ENCODE data around the gene STIP1. TPM values are rescaled to one million over a fixed set of nuclear protein-coding genes. Genes with fewer than 3 reads are reported as not detected.

Gene STIP1
- total RNA-seq, 1 experiment from 2014 or later: 336 TPM

GRCh38 chr11:64211181-64211872 lies 25.4 kb downstream of the STIP1 start:
- RAD21 ChIA-PET (ENCODE audit: low non-redundant PET in 1 of 2, low total read pairs in 2 of 2, uncharacterized antibody in 2 of 2, unreplicated experiment in 2 of 2): no interaction called here
- H3K27me3 ChIP-seq (ENCODE audit: insufficient read depth, low read length): no peaks in the 10 kb centered on the region
- ATAC-seq (no peak), DNase-seq (ENCODE audit: low read depth, low spot score) (no peak)
- H3K4me2 ChIP-seq (ENCODE audit: low read length): no peak overlapping the region
- H3K9me2 ChIP-seq (ENCODE audit: insufficient read depth): no peaks in the 10 kb centered on the region
- no peak for TF ChIP-seq POLR2A (IDR thresholded peaks at IDR 0.05; ENCODE audit: borderline replicate concordance, extremely low read depth, insufficient read depth, insufficient read length)
- no peak for TF ChIP-seq TCF7L2 (IDR thresholded peaks at IDR 0.05; ENCODE audit: borderline replicate concordance, extremely low read depth, insufficient read depth, insufficient read length)
- TF ChIP-seq, protein P1, sequence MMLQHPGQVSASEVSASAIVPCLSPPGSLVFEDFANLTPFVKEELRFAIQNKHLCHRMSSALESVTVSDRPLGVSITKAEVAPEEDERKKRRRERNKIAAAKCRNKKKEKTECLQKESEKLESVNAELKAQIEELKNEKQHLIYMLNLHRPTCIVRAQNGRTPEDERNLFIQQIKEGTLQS (IDR thresholded peaks at IDR 0.05): no peak
- no peak for TF ChIP-seq JUND (IDR thresholded peaks at IDR 0.05)
- TF ChIP-seq, protein P2, sequence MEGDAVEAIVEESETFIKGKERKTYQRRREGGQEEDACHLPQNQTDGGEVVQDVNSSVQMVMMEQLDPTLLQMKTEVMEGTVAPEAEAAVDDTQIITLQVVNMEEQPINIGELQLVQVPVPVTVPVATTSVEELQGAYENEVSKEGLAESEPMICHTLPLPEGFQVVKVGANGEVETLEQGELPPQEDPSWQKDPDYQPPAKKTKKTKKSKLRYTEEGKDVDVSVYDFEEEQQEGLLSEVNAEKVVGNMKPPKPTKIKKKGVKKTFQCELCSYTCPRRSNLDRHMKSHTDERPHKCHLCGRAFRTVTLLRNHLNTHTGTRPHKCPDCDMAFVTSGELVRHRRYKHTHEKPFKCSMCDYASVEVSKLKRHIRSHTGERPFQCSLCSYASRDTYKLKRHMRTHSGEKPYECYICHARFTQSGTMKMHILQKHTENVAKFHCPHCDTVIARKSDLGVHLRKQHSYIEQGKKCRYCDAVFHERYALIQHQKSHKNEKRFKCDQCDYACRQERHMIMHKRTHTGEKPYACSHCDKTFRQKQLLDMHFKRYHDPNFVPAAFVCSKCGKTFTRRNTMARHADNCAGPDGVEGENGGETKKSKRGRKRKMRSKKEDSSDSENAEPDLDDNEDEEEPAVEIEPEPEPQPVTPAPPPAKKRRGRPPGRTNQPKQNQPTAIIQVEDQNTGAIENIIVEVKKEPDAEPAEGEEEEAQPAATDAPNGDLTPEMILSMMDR (IDR thresholded peaks at IDR 0.05 in 2 of 3, conservative IDR thresholded peaks at IDR 0.05 in 1 of 3; ENCODE audit: borderline replicate concordance in 1 of 3, insufficient read depth in 1 of 3, low read depth in 2 of 3, low read length in 2 of 3): no peak
- no peak for TF ChIP-seq RAD21 (IDR thresholded peaks at IDR 0.05; ENCODE audit: low read depth)
- TF ChIP-seq EGR1 (IDR thresholded peaks at IDR 0.05; ENCODE audit: low read depth): no peak
- no peak for TF ChIP-seq CBX3 (IDR thresholded peaks at IDR 0.05; ENCODE audit: low read depth)
- TF ChIP-seq, protein P3, sequence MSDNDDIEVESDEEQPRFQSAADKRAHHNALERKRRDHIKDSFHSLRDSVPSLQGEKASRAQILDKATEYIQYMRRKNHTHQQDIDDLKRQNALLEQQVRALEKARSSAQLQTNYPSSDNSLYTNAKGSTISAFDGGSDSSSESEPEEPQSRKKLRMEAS (IDR thresholded peaks at IDR 0.05): no peak
- no peak for TF ChIP-seq EZH2 (IDR thresholded peaks at IDR 0.05)
- TF ChIP-seq EZH2phosphoT487 (IDR thresholded peaks at IDR 0.05; ENCODE audit: borderline replicate concordance): no peak
- TF ChIP-seq SIN3A (IDR thresholded peaks at IDR 0.05; ENCODE audit: low read depth): no peak
- no peak overlapping the region for H3K27ac ChIP-seq (ENCODE audit: low read depth, low read length)
- H3K4me3 ChIP-seq (replicated peaks in 1 of 2; ENCODE audit: low read depth in 1 of 2, low read length in 2 of 2): no peak overlapping the region
- intact Hi-C loops (cut with micrococcal nuclease): no loop called here
- no TSS peak for BruUV-seq (replicated peaks)
- H3K9me3 ChIP-seq (ENCODE audit: control insufficient read depth in 1 of 2, insufficient read depth in 1 of 2, low read depth in 1 of 2, low read length in 2 of 2): no peaks in the 10 kb centered on the region
- CTCF ChIA-PET: no interaction called here
- no peaks in the 10 kb centered on the region for H4K20me1 ChIP-seq (ENCODE audit: insufficient read depth)
- POLR2A ChIA-PET: no interaction called here
- no peaks in the 10 kb centered on the region for H3K79me2 ChIP-seq (ENCODE audit: insufficient read depth, low read length)
- H3K4me1 ChIP-seq (ENCODE audit: control insufficient read depth in 1 of 2, insufficient read depth in 2 of 2, low read length in 2 of 2): no peaks in the 10 kb centered on the region
- H3K9ac ChIP-seq (ENCODE audit: low read length): no peak overlapping the region
- H2AFZ ChIP-seq (ENCODE audit: low read depth, low read length, poor library complexity, severe bottlenecking): no peak overlapping the region
- H3K36me3 ChIP-seq (ENCODE audit: control insufficient read depth in 1 of 2, insufficient read depth in 2 of 2, low read length in 2 of 2): peaks cover 6 to 7% of the 10 kb centered on the region in 2 experiments; a peak in 3 of 4 replicates

All from HCT116 (cell line).